GM12878 (cell line): ENCODE data around the gene ADAMTS17. TPM values are rescaled to one million over a fixed set of nuclear protein-coding genes. Genes with fewer than 3 reads are reported as not detected.

Experiments used
- ATAC-seq: fragments of 200-7000 bp; cut with Tn5 transposase; 3 replicates; pipeline ENCODE4 v1.9.1; 2020; ENCODE audit warnings: mild to moderate bottlenecking, moderate library complexity
- BruUV-seq: library from RNA; stranded (reverse); fragments of 400-500 nt; replicated peaks from 2 replicates; lab custom pipeline; 2021; lab: Mats Ljungman, UMichigan
- CTCF ChIA-PET: fragments of 300-600 bp; sonication (Branson Sonifier 250); formaldehyde crosslinking; extraction: SDS; loops from one replicate; lab custom pipeline; 2021; ENCODE audit warnings: inconsistent platforms; lab: Yijun Ruan, JAX
- POLR2A ChIA-PET: fragments of 350-600 bp; formaldehyde crosslinking; extraction: SDS; loops from one replicate; lab custom pipeline; 2021; ENCODE audit warnings: inconsistent platforms; lab: Charles Lee
- RAD21 ChIA-PET: fragments of 300-600 bp; sonication (Branson Sonifier 250); formaldehyde crosslinking; loops from one replicate; lab custom pipeline; 2023; ENCODE audit warnings: antibody characterized with exemption; ENCODE audit not compliant: unreplicated experiment; lab: Charles Lee
- SMC1A ChIA-PET: fragments of 300-600 bp; sonication (Branson Sonifier 250); formaldehyde crosslinking; loops from one replicate; lab custom pipeline; 2023; ENCODE audit not compliant: unreplicated experiment, uncharacterized antibody; lab: Charles Lee
- DNase-seq: peaks from one replicate; pipeline ENCODE4 v3.0.0-alpha.2; 2011; ENCODE audit warnings: low read depth, low spot score
- FAIRE-seq: peaks from 3 replicates; lab custom pipeline; 2011; peaks lifted over from hg19 to GRCh38; lab: Jason Lieb, UNC
- H2AFZ ChIP-seq: 2 replicates; pipeline ENCODE4 v1.6.0; 2011; ENCODE audit warnings: low read depth, low read length, control low read depth; ENCODE audit not compliant: control insufficient read depth
- H3K27ac ChIP-seq: 2 replicates; pipeline ENCODE4 v1.5.1; 2011; ENCODE audit warnings: control low read depth; ENCODE audit not compliant: control insufficient read depth, insufficient read depth
- H3K27me3 ChIP-seq, 2 experiments: replicated peaks in 1 of 2; 2 replicates each; pipeline versions ENCODE4 v1.6.0 to v1.6.1; 2011; ENCODE audit warnings: low read length in 1 of 2; ENCODE audit not compliant: control insufficient read depth in 2 of 2, insufficient read depth in 2 of 2
- H3K36me3 ChIP-seq, 2 experiments: 2 replicates each; pipeline ENCODE4 v1.5.1; 2011; ENCODE audit warnings: low read length in 1 of 2; ENCODE audit not compliant: control insufficient read depth in 2 of 2, insufficient read depth in 2 of 2
- H3K4me1 ChIP-seq: 2 replicates; pipeline ENCODE4 v1.6.1; 2011; ENCODE audit warnings: mild to moderate bottlenecking, low read length, moderate library complexity, mixed read lengths; ENCODE audit not compliant: control insufficient read depth, insufficient read depth
- H3K4me2 ChIP-seq: 2 replicates; pipeline ENCODE4 v1.6.0; 2011; ENCODE audit warnings: control low read depth; ENCODE audit not compliant: control insufficient read depth, insufficient read depth
- H3K4me3 ChIP-seq: fragments of 200-600 bp; sonication (generic); 2 replicates; pipeline ENCODE4 v1.5.1; 2016
- H3K79me2 ChIP-seq: 2 replicates; pipeline ENCODE4 v1.6.0; 2011; ENCODE audit warnings: low read length; ENCODE audit not compliant: control insufficient read depth, insufficient read depth
- H3K9ac ChIP-seq: 2 replicates; pipeline ENCODE4 v1.8.0; 2011; ENCODE audit warnings: low read length, control low read depth, mixed read lengths; ENCODE audit not compliant: control insufficient read depth, insufficient read depth
- H3K9me3 ChIP-seq: replicated peaks from 3 replicates; pipeline ENCODE4 v1.5.1; 2011; ENCODE audit warnings: mild to moderate bottlenecking, low read length; ENCODE audit not compliant: control insufficient read depth, insufficient read depth
- H4K20me1 ChIP-seq: 2 replicates; pipeline ENCODE4 v1.6.0; 2011; ENCODE audit not compliant: control insufficient read depth, insufficient read depth
- EP300 ChIP-seq, 2 experiments: fragments of 150-350 bp in 1 of 2; IDR thresholded peaks; 2 replicates each; pipeline ENCODE4 v1.6.1; 2011 to 2012; ENCODE audit warnings: low read depth in 2 of 2, low read length in 2 of 2, borderline replicate concordance in 1 of 2, improper control_type of control experiment in 1 of 2, inconsistent platforms in 1 of 2; ENCODE audit not compliant: control insufficient read depth in 1 of 2
- ESRRA ChIP-seq: IDR thresholded peaks from 2 replicates; pipeline ENCODE4 v1.6.1; 2012; ENCODE audit warnings: mild to moderate bottlenecking, low read length, improper control_type of control experiment
- GABPA ChIP-seq: IDR thresholded peaks from 2 replicates; pipeline ENCODE4 v1.6.1; 2014; ENCODE audit warnings: antibody characterized with exemption, low read depth, mild to moderate bottlenecking, inconsistent platforms
- RELA ChIP-seq: fragments of 450-650 bp; IDR thresholded peaks from 2 replicates; pipeline ENCODE4 v1.8.0; 2014; ENCODE audit warnings: borderline replicate concordance; ENCODE audit not compliant: partially characterized antibody
- WGBS: methylation state at CpG from one replicate; pipeline ENCODE4 v1.1.6; 2016; ENCODE audit warnings: low lambda C conversion rate; ENCODE audit not compliant: insufficient replicate concordance, insufficient coverage; ENCODE audit errors: missing lambda C conversion rate; 5-methylcytosine and 5-hydroxymethylcytosine counted together
- in situ Hi-C: fragments of 300-500 bp; cut with MboI; formaldehyde crosslinking; loops from 9 replicates; pipeline ENCODE4 v1.14.3; 2018; ENCODE audit warnings: mixed read lengths
- intact Hi-C: fragments of 100-400 bp; cut with micrococcal nuclease; formaldehyde crosslinking; loops from one replicate; pipeline ENCODE4 v1.14.2; 2022; ENCODE audit not compliant: unreplicated experiment
- polyA plus RNA-seq, 11 experiments: library from polyadenylated mRNA; depleted of rRNA in 4 of 11; unstranded in 6 of 11; stranded (reverse) in 5 of 11; fragments of >200 nt; fragmentation: Nextera tagmentation in 4 of 11; fragmentation: Illumina TruSeq in 1 of 11; extraction: Ambion mirVana in 4 of 11; extraction: Trizol in 1 of 11; gene quantifications; 1 replicate in 1 of 11; 2 replicates in 10 of 11; pipeline versions ENCODE4 v1.2.1 to v1.2.3, GENCODE V29; 2011 to 2016; ENCODE audit warnings: inconsistent platforms in 2 of 11, missing spikeins in 2 of 11, low read depth in 1 of 11
- total RNA-seq, 4 experiments: library from RNA; depleted of rRNA in 3 of 4; stranded (reverse); fragments of >200 nt in 3 of 4; fragmentation: Illumina TruSeq in 1 of 4; extraction: Trizol in 1 of 4; gene quantifications; 2 replicates each; pipeline versions ENCODE4 v1.2.1 to v1.2.3, GENCODE V29; 2013 to 2021
- TF ChIP-seq, protein P1 (sequence below): IDR thresholded peaks from 2 replicates; pipeline ENCODE4 v1.6.1; 2011; ENCODE audit warnings: mild to moderate bottlenecking, low read depth, low read length, moderate library complexity; ENCODE audit not compliant: insufficient replicate concordance

The ADAMTS17 gene
- total and polyA plus RNA-seq, 10 of the 15 experiments (the other 5 are each of a cell fraction or from before 2014, with no cell fraction given): 0.04 to 0.50 (median 0.10) TPM; not detected in 4

DNA sequence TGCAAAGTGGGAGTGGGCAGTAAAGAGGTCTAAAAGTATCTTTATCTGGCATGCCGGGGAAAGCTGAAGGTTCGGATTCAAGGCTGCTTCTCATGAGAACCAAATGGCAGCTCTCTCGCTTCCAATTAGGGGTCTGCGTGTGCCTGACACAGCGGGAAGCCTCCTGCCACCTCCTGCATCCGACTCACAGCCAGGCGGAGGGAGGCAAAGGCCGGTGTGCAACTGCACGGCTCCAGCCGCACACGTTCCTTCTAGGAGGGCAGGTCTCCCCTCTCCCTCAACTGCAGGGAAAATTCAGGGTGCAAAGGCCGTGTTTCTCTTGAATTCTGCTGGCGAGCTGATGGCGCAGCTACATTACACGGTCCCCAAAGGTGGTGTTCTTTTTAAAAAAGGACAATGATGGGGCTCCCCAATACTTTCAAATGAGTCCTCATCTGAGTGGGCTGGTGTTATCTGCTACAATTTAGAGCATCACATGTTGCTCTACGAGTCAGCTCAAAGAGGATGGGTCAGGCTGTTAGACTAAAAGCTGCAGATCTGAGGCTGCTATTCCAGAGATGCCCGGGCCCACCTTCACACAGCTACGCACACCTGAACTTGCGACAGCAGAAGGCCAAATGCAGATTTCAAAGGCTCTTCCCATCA, 226.6 kb downstream of the ADAMTS17 start:
- RAD21 ChIA-PET: no interaction called here
- SMC1A ChIA-PET: interaction anchor here (1.5 kb wide), 1 partner anchor 9 kb away, joined by 3 read pairs; no protein-coding TSS in a partner anchor
- intact Hi-C loops: no loop called here
- Histone ChIP-seq H3K4me1 (no peaks in the 10 kb centered on the region; the same call in 1 of the 2 replicates), H3K79me2 (no peaks in the 10 kb centered on the region), H3K27me3 (no peaks in the 10 kb centered on the region; a peak in 1 of 4 replicates), H3K9me3 (no peaks in the 10 kb centered on the region; the same call in 2 of the 3 replicates)
- no peak for FAIRE-seq
- POLR2A ChIA-PET: no interaction called here
- no TSS peak for BruUV-seq
- TF ChIP-seq RELA (no peak), EP300 (IDR thresholded peaks at IDR 0.05; ENCODE audit: borderline replicate concordance in 1 of 2, control insufficient read depth in 1 of 2, low read depth in 2 of 2, low read length in 2 of 2) (no peak), ESRRA (no peak), GABPA (no peak)
- TF ChIP-seq, protein P1, sequence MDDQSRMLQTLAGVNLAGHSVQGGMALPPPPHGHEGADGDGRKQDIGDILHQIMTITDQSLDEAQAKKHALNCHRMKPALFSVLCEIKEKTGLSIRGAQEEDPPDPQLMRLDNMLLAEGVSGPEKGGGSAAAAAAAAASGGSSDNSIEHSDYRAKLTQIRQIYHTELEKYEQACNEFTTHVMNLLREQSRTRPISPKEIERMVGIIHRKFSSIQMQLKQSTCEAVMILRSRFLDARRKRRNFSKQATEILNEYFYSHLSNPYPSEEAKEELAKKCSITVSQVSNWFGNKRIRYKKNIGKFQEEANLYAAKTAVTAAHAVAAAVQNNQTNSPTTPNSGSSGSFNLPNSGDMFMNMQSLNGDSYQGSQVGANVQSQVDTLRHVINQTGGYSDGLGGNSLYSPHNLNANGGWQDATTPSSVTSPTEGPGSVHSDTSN: no peak
- TF ChIP-seq, all 136 proteins: peak for 0
- ATAC-seq (no peak), DNase-seq (no peak)
- no peak overlapping the region for H3K4me3 ChIP-seq
- H4K20me1 ChIP-seq: no peaks in the 10 kb centered on the region
- H3K36me3 ChIP-seq: no peaks in the 10 kb centered on the region
- in situ Hi-C loops: no loop called here
- 35% methylated on average over 19 of the region's 19 CpGs for WGBS
- no peak overlapping the region for H3K4me2 ChIP-seq
- H2AFZ ChIP-seq: no peak overlapping the region
- no peak overlapping the region for H3K9ac ChIP-seq
- CTCF ChIA-PET: no interaction called here
- H3K27ac ChIP-seq: no peak overlapping the region
